ENCODE data around the gene SEPTIN10.
A peak's percentile ranks its signal among the peaks of the same experiment; 100 is the strongest.
"Not testable (repeated sequence)": the region's sequence is repeated elsewhere in the genome, so short reads cannot be mapped to it uniquely, and the experiment has no call there.

Gene SEPTIN10

GRCh38 chr2:109649736-109650695 is 36.2 kb upstream of the SEPTIN10 start:
- no peak for TF ChIP-seq CTCF (IDR thresholded peaks at IDR 0.05; ENCODE audit: insufficient read depth, low read depth, low read length, missing control alignments)
- DNase-seq (ENCODE audit: low read depth) = no peak
- H3K4me3 ChIP-seq (ENCODE audit: low read length) = no peak overlapping the region

- H3K4me3 ChIP-seq (ENCODE audit: low read length) = no peak overlapping the region
- no peak for DNase-seq (ENCODE audit: low read depth)
- no peak for TF ChIP-seq CTCF (IDR thresholded peaks at IDR 0.05; ENCODE audit: insufficient read depth, low read depth, low read length, missing control alignments)
These were observed 34.3 kb upstream of the SEPTIN10 start for GRCh38 chr2:109648041-109648527.

- no peak for TF ChIP-seq CTCF (IDR thresholded peaks at IDR 0.05; ENCODE audit: insufficient read depth, low read depth, low read length, missing control alignments)
- no peak overlapping the region for H3K4me3 ChIP-seq (ENCODE audit: low read length)
- DNase-seq (ENCODE audit: low read depth) = no peak
These were observed 33.9 kb upstream of the SEPTIN10 start for GRCh38 chr2:109647636-109648035.

- no peak for DNase-seq (ENCODE audit: low read depth)
- no peak overlapping the region for H3K4me3 ChIP-seq (ENCODE audit: low read length)
- no peak for TF ChIP-seq CTCF (IDR thresholded peaks at IDR 0.05; ENCODE audit: insufficient read depth, low read depth, low read length, missing control alignments)
These were observed 33.2 kb upstream of the SEPTIN10 start for GRCh38 chr2:109646961-109647360.

GRCh38 chr2:109645412-109646184 is 31.8 kb upstream of the SEPTIN10 start:
- no peak overlapping the region for H3K4me3 ChIP-seq (ENCODE audit: low read length)
- no peak for DNase-seq (ENCODE audit: low read depth)
- TF ChIP-seq CTCF (IDR thresholded peaks at IDR 0.05; ENCODE audit: insufficient read depth, low read depth, low read length, missing control alignments) = no peak

- DNase-seq (ENCODE audit: low read depth) = peak; percentile 28
- H3K4me3 ChIP-seq (ENCODE audit: low read length) = no peak overlapping the region
- TF ChIP-seq CTCF (IDR thresholded peaks at IDR 0.05; ENCODE audit: insufficient read depth, low read depth, low read length, missing control alignments) = no peak
These were observed 31.0 kb upstream of the SEPTIN10 start for GRCh38 chr2:109644571-109645275.

- not testable (repeated sequence) for DNase-seq (ENCODE audit: low read depth); H3K4me3 ChIP-seq (ENCODE audit: low read length)
These were observed 26.2 kb upstream of the SEPTIN10 start for GRCh38 chr2:109640000-109640399.
